ENCODE results near the gene ITGAV. TPM values are rescaled to one million over a fixed set of nuclear protein-coding genes. Genes with fewer than 3 reads are reported as not detected.
"Not testable (repeated sequence)": the region's sequence is repeated elsewhere in the genome, so short reads cannot be mapped to it uniquely, and the experiment has no call there.

Gene ITGAV
- polyA plus RNA-seq, 2 donors = 5.8 to 9.8 TPM

GRCh38 chr2:186558512-186559276 lies 31.2 kb upstream of the ITGAV start:
- WGBS, 2 donors = 67 to 76% methylated on average over 2 of the region's 2 CpGs
- no peaks in the 10 kb centered on the region for H3K27me3 ChIP-seq (ENCODE audit: control insufficient read depth in 1 of 2, insufficient read depth in 2 of 2, low read length in 2 of 2)

DNA sequence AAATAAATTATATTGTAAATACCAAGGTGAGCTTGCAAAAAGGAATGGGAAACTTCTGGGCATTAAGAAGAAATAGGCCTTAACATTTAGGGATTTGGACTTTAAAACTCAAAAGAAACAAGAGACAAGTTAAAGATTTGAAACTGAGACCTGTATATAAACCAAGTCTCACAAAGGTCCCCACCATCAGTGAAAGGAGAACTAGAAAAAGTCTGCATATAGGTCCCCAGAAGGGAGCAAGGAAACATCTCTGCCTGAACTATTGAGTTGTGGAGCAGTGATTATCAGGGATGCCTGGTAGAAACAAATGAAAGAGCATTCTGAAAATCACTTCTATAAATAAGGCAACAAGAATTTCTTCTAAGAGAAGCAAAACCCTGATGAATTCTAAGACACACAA lies 30.5 kb upstream of the ITGAV start:
- H3K9me3 ChIP-seq (ENCODE audit: control insufficient read depth in 2 of 2, insufficient read depth in 1 of 2, low read depth in 1 of 2, low read length in 1 of 2) = no peaks in the 10 kb centered on the region
- H3K4me3 ChIP-seq (ENCODE audit: low read depth in 1 of 2, low read length in 2 of 2) = no peak overlapping the region
- H3K27ac ChIP-seq (ENCODE audit: low read depth in 2 of 2, low read length in 1 of 2) = no peak overlapping the region
- H3K36me3 ChIP-seq (ENCODE audit: control insufficient read depth in 2 of 2, insufficient read depth in 2 of 2, low read length in 1 of 2) = no peaks in the 10 kb centered on the region
- no peaks in the 10 kb centered on the region for H3K27me3 ChIP-seq (ENCODE audit: control insufficient read depth in 1 of 2, insufficient read depth in 2 of 2, low read length in 2 of 2)
- H3K4me1 ChIP-seq (ENCODE audit: control insufficient read depth in 2 of 2, insufficient read depth in 2 of 2, low read length in 1 of 2) = no peaks in the 10 kb centered on the region

More at GRCh38 chr2:186558512-186559276, 31.2 kb upstream of the ITGAV start:
- no peak overlapping the region for H3K27ac ChIP-seq (ENCODE audit: low read depth in 2 of 2, low read length in 1 of 2)
- no peaks in the 10 kb centered on the region for H3K9me3 ChIP-seq (ENCODE audit: control insufficient read depth in 2 of 2, insufficient read depth in 1 of 2, low read depth in 1 of 2, low read length in 1 of 2)
- no peaks in the 10 kb centered on the region for H3K4me1 ChIP-seq (ENCODE audit: control insufficient read depth in 2 of 2, insufficient read depth in 2 of 2, low read length in 1 of 2)
- H3K4me3 ChIP-seq (ENCODE audit: low read depth in 1 of 2, low read length in 2 of 2) = no peak overlapping the region
- no peaks in the 10 kb centered on the region for H3K36me3 ChIP-seq (ENCODE audit: control insufficient read depth in 2 of 2, insufficient read depth in 2 of 2, low read length in 1 of 2)

GRCh38 chr2:186559848-186560247 lies 30.0 kb upstream of the ITGAV start:
- Histone ChIP-seq H3K4me1 (ENCODE audit: control insufficient read depth in 2 of 2, insufficient read depth in 2 of 2, low read length in 1 of 2) (no peaks in the 10 kb centered on the region), H3K4me3 (ENCODE audit: low read depth in 1 of 2, low read length in 2 of 2) (no peak overlapping the region), H3K27ac (ENCODE audit: low read depth in 2 of 2, low read length in 1 of 2) (no peak overlapping the region), H3K9me3 (ENCODE audit: control insufficient read depth in 2 of 2, insufficient read depth in 1 of 2, low read depth in 1 of 2, low read length in 1 of 2) (no peaks in the 10 kb centered on the region), H3K27me3 (ENCODE audit: control insufficient read depth in 1 of 2, insufficient read depth in 2 of 2, low read length in 2 of 2) (no peaks in the 10 kb centered on the region), H3K36me3 (ENCODE audit: control insufficient read depth in 2 of 2, insufficient read depth in 2 of 2, low read length in 1 of 2) (no peaks in the 10 kb centered on the region)
- WGBS, 2 donors = 87 to 89% methylated on average over 3 of the region's 3 CpGs

- no peaks in the 10 kb centered on the region for H3K4me1 ChIP-seq (ENCODE audit: control insufficient read depth in 2 of 2, insufficient read depth in 2 of 2, low read length in 1 of 2)
- H3K27me3 ChIP-seq (ENCODE audit: control insufficient read depth in 1 of 2, insufficient read depth in 2 of 2, low read length in 2 of 2) = no peaks in the 10 kb centered on the region
- H3K36me3 ChIP-seq (ENCODE audit: control insufficient read depth in 2 of 2, insufficient read depth in 2 of 2, low read length in 1 of 2) = no peaks in the 10 kb centered on the region
- H3K9me3 ChIP-seq (ENCODE audit: control insufficient read depth in 2 of 2, insufficient read depth in 1 of 2, low read depth in 1 of 2, low read length in 1 of 2) = no peaks in the 10 kb centered on the region
- 57 to 69% methylated on average over 3 of the region's 3 CpGs for WGBS, 2 donors
- H3K4me3 ChIP-seq (ENCODE audit: low read depth in 1 of 2, low read length in 2 of 2) = no peak overlapping the region
- H3K27ac ChIP-seq (ENCODE audit: low read depth in 2 of 2, low read length in 1 of 2) = no peak overlapping the region
These were observed 29.6 kb upstream of the ITGAV start for GRCh38 chr2:186560254-186560653.

GRCh38 chr2:186561467-186562208 lies 28.2 kb upstream of the ITGAV start:
- Histone ChIP-seq H3K4me3 (ENCODE audit: low read depth in 1 of 2, low read length in 2 of 2) (no peak overlapping the region), H3K27me3 (ENCODE audit: control insufficient read depth in 1 of 2, insufficient read depth in 2 of 2, low read length in 2 of 2) (no peaks in the 10 kb centered on the region), H3K27ac (ENCODE audit: low read depth in 2 of 2, low read length in 1 of 2) (no peak overlapping the region), H3K4me1 (ENCODE audit: control insufficient read depth in 2 of 2, insufficient read depth in 2 of 2, low read length in 1 of 2) (no peaks in the 10 kb centered on the region), H3K9me3 (ENCODE audit: control insufficient read depth in 2 of 2, insufficient read depth in 1 of 2, low read depth in 1 of 2, low read length in 1 of 2) (no peaks in the 10 kb centered on the region), H3K36me3 (ENCODE audit: control insufficient read depth in 2 of 2, insufficient read depth in 2 of 2, low read length in 1 of 2) (no peaks in the 10 kb centered on the region)
- WGBS, 2 donors = 80 to 87% methylated on average over 6 of the region's 6 CpGs

- Histone ChIP-seq H3K27me3 (ENCODE audit: control insufficient read depth in 1 of 2, insufficient read depth in 2 of 2, low read length in 2 of 2) (no peaks in the 10 kb centered on the region), H3K9me3 (ENCODE audit: control insufficient read depth in 2 of 2, insufficient read depth in 1 of 2, low read depth in 1 of 2, low read length in 1 of 2) (no peaks in the 10 kb centered on the region), H3K27ac (ENCODE audit: low read depth in 2 of 2, low read length in 1 of 2) (no peak overlapping the region), H3K4me3 (ENCODE audit: low read depth in 1 of 2, low read length in 2 of 2) (no peak overlapping the region), H3K36me3 (ENCODE audit: control insufficient read depth in 2 of 2, insufficient read depth in 2 of 2, low read length in 1 of 2) (no peaks in the 10 kb centered on the region), H3K4me1 (ENCODE audit: control insufficient read depth in 2 of 2, insufficient read depth in 2 of 2, low read length in 1 of 2) (no peaks in the 10 kb centered on the region)
- WGBS, 2 donors = 96 to 100% methylated on average over 1 of the region's 1 CpG
These were observed 27.7 kb upstream of the ITGAV start for GRCh38 chr2:186562209-186562578.

DNA sequence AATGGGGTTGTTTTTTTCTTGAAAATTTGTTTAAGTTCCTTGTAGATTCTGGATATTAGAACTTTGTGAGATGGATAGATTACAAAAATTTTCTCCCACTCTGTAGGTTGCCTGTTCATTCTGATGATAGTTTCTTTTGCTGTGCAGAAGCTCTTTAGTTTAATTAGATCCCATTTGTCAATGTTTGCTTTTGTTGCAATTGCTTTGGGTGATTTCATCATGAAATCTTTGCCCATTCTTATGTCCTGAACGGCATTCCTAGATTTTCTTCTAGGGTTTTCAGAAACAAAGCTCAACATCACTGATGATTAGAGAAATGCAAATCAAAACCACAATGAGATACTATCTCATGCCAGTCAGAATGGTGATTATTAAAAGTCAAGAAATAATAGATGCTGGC lies 21.3 kb upstream of the ITGAV start:
- not testable (repeated sequence) for H3K4me3 ChIP-seq (ENCODE audit: low read depth in 1 of 2, low read length in 2 of 2); H3K4me1 ChIP-seq (ENCODE audit: control insufficient read depth in 2 of 2, insufficient read depth in 2 of 2, low read length in 1 of 2); H3K9me3 ChIP-seq (ENCODE audit: control insufficient read depth in 2 of 2, insufficient read depth in 1 of 2, low read depth in 1 of 2, low read length in 1 of 2); H3K27ac ChIP-seq (ENCODE audit: low read depth in 2 of 2, low read length in 1 of 2); H3K36me3 ChIP-seq (ENCODE audit: control insufficient read depth in 2 of 2, insufficient read depth in 2 of 2, low read length in 1 of 2); H3K27me3 ChIP-seq (ENCODE audit: control insufficient read depth in 1 of 2, insufficient read depth in 2 of 2, low read length in 2 of 2)
- 66 to 67% methylated on average over 1 of the region's 1 CpG for WGBS, 2 donors

DNA sequence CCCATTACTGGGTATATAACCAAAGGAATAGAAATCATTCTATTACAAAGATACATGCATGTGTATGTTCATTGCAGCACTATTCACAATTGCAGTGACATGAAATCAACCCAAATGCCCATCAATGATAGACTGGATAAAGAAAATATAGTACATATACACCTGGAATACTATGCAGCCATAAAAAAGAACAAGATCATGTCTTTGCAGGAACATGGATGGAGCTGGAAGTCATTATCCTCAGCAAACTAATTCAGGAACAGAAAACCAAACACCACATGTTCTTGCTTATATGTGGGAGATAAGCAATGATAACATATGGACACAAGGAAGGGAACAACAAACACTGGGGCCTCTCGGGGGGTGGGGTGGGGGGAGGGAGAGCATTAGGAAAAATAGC lies 20.7 kb upstream of the ITGAV start:
- H3K4me1 ChIP-seq (ENCODE audit: control insufficient read depth in 2 of 2, insufficient read depth in 2 of 2, low read length in 1 of 2); H3K4me3 ChIP-seq (ENCODE audit: low read depth in 1 of 2, low read length in 2 of 2); H3K9me3 ChIP-seq (ENCODE audit: control insufficient read depth in 2 of 2, insufficient read depth in 1 of 2, low read depth in 1 of 2, low read length in 1 of 2); H3K27me3 ChIP-seq (ENCODE audit: control insufficient read depth in 1 of 2, insufficient read depth in 2 of 2, low read length in 2 of 2); H3K27ac ChIP-seq (ENCODE audit: low read depth in 2 of 2, low read length in 1 of 2); H3K36me3 ChIP-seq (ENCODE audit: control insufficient read depth in 2 of 2, insufficient read depth in 2 of 2, low read length in 1 of 2): not testable (repeated sequence)
- 84 to 88% methylated on average over 1 of the region's 1 CpG for WGBS, 2 donors

- WGBS, 2 donors = 67 to 70% methylated on average over 2 of the region's 2 CpGs
- H3K9me3 ChIP-seq (ENCODE audit: control insufficient read depth in 2 of 2, insufficient read depth in 1 of 2, low read depth in 1 of 2, low read length in 1 of 2) = no peaks in the 10 kb centered on the region
- no peak overlapping the region for H3K27ac ChIP-seq (ENCODE audit: low read depth in 2 of 2, low read length in 1 of 2)
- H3K27me3 ChIP-seq (ENCODE audit: control insufficient read depth in 1 of 2, insufficient read depth in 2 of 2, low read length in 2 of 2) = no peaks in the 10 kb centered on the region
- peaks cover 0 to 3% of the 10 kb centered on the region in 2 donors for H3K4me1 ChIP-seq (ENCODE audit: control insufficient read depth in 2 of 2, insufficient read depth in 2 of 2, low read length in 1 of 2)
- no peaks in the 10 kb centered on the region for H3K36me3 ChIP-seq (ENCODE audit: control insufficient read depth in 2 of 2, insufficient read depth in 2 of 2, low read length in 1 of 2)
- no peak overlapping the region for H3K4me3 ChIP-seq (ENCODE audit: low read depth in 1 of 2, low read length in 2 of 2)
These were observed 20.0 kb upstream of the ITGAV start for GRCh38 chr2:186569897-186570296.

- Histone ChIP-seq H3K9me3 (ENCODE audit: control insufficient read depth in 2 of 2, insufficient read depth in 1 of 2, low read depth in 1 of 2, low read length in 1 of 2) (no peaks in the 10 kb centered on the region), H3K27ac (ENCODE audit: low read depth in 2 of 2, low read length in 1 of 2) (peak overlapping the region in 1 of 2 donors; percentile 21), H3K27me3 (ENCODE audit: control insufficient read depth in 1 of 2, insufficient read depth in 2 of 2, low read length in 2 of 2) (no peaks in the 10 kb centered on the region), H3K4me1 (ENCODE audit: control insufficient read depth in 2 of 2, insufficient read depth in 2 of 2, low read length in 1 of 2) (peaks cover 0 to 3% of the 10 kb centered on the region in 2 donors), H3K4me3 (ENCODE audit: low read depth in 1 of 2, low read length in 2 of 2) (no peak overlapping the region), H3K36me3 (ENCODE audit: control insufficient read depth in 2 of 2, insufficient read depth in 2 of 2, low read length in 1 of 2) (no peaks in the 10 kb centered on the region)
- WGBS, 2 donors = 41 to 46% methylated on average over 5 of the region's 5 CpGs
These were observed 19.3 kb upstream of the ITGAV start for GRCh38 chr2:186570604-186571003.
